Measurements from ENCODE around the gene GJD4. TPM values are rescaled to one million over a fixed set of nuclear protein-coding genes. Genes with fewer than 3 reads are reported as not detected.

The GJD4 gene
- total and polyA plus RNA-seq, 2 of the 4 experiments (the other 2 are of a cell fraction): not detected

GRCh38 chr10:35611750-35612149 lies 6.6 kb downstream of the GJD4 start:
- Histone ChIP-seq H3K4me1 (ENCODE audit: control insufficient read depth, insufficient read depth, low read length) (peaks cover 7% of the 10 kb centered on the region), H3K9ac (ENCODE audit: low read depth, low read length) (no peak overlapping the region), H2BK15ac (ENCODE audit: low read depth, low read length) (no peak overlapping the region), H3K4ac (ENCODE audit: low read depth, low read length) (no peak overlapping the region), H3K14ac (replicated peaks; ENCODE audit: low read depth, low read length) (no peak overlapping the region), H2BK5ac (ENCODE audit: low read depth, low read length, poor library complexity, severe bottlenecking) (no peak overlapping the region), H2AK5ac (ENCODE audit: low read depth, low read length) (no peak overlapping the region), H4K8ac (ENCODE audit: low read depth in 2 of 2, low read length in 2 of 2) (no peak overlapping the region), H3K27ac (ENCODE audit: insufficient read depth, low read length) (no peak overlapping the region), H3K4me3 (ENCODE audit: insufficient read depth, low read depth, low read length) (no peak overlapping the region), H3K36me3 (ENCODE audit: control insufficient read depth, insufficient read depth, low read length) (no peaks in the 10 kb centered on the region), H3K9me3 (ENCODE audit: control insufficient read depth, insufficient read depth, low read length) (0 out of 2 replicates have a peak, but pooled peaks cover 2% of the 10 kb centered on the region), H2AFZ (replicated peaks; ENCODE audit: low read length, poor library complexity) (no peak overlapping the region), H3K4me2 (ENCODE audit: low read depth, low read length) (no peak overlapping the region), H3K27me3 (ENCODE audit: control insufficient read depth, insufficient read depth, low read length) (peaks cover 31% of the 10 kb centered on the region), H4K5ac (ENCODE audit: low read depth, low read length) (no peak overlapping the region), H3K9me1 (ENCODE audit: insufficient read depth, low read length) (peaks cover 4% of the 10 kb centered on the region; the same call in 1 of the 2 replicates), H2BK120ac (ENCODE audit: low read depth, low read length) (no peak overlapping the region), H2AK9ac (replicated peaks; ENCODE audit: low read depth, low read length, poor library complexity) (no peak overlapping the region), H3K56ac (ENCODE audit: extremely low read depth, insufficient read depth, low read length) (no peak overlapping the region), H2BK20ac (ENCODE audit: low read depth, low read length) (no peak overlapping the region), H3K23ac (ENCODE audit: low read depth, low read length) (no peak overlapping the region), H4K91ac (ENCODE audit: insufficient read depth, low read depth, low read length) (no peak overlapping the region), H3K18ac (ENCODE audit: low read depth, low read length) (no peak overlapping the region), H4K20me1 (ENCODE audit: insufficient read depth, low read length) (no peaks in the 10 kb centered on the region), H3K79me1 (ENCODE audit: low read depth in 1 of 2, low read length in 2 of 2) (no peaks in the 10 kb centered on the region)
- POLR2A ChIA-PET (ENCODE audit: unreplicated experiment): no interaction called here
- 70% methylated on average over 4 of the region's 6 CpGs; no CpG with 5 or more reads in 1 of the 2 experiments for WGBS, 2 experiments (ENCODE audit: extremely low coverage in 2 of 2, insufficient read length in 1 of 2)
- intact Hi-C loops (cut with micrococcal nuclease): loop anchor here (5.0 kb wide), 1 partner anchor 1266 kb away; no protein-coding TSS in a partner anchor
- TF ChIP-seq RAD21 (IDR thresholded peaks at IDR 0.05; ENCODE audit: low read length) (no peak), RCOR1 (IDR thresholded peaks at IDR 0.05; ENCODE audit: insufficient replicate concordance, low read length) (no peak), USF2 (IDR thresholded peaks at IDR 0.05; ENCODE audit: low read depth, low read length) (no peak)
- BruUV-seq (replicated peaks): no TSS peak
- DNase-seq: no peak
- dilution Hi-C loops (cut with HindIII; ENCODE audit: low sequenced_read_pairs, unreplicated experiment): no loop called here
- in situ Hi-C loops (cut with MboI; ENCODE audit: low sequenced_read_pairs): no loop called here
- ATAC-seq (ENCODE audit: low read depth): no peak
- CTCF ChIA-PET: no interaction called here
